GM19351 (cell line): Measurements from ENCODE around the gene PPP3R1.

ENCODE experiments used
- ATAC-seq: cut with Tn5 transposase; IDR thresholded peaks from one replicate; pipeline ENCODE4 v1.9.1; 2021; ENCODE audit warnings: mild to moderate bottlenecking, moderate library complexity; ENCODE audit not compliant: unreplicated experiment

PPP3R1 gene

DNA sequence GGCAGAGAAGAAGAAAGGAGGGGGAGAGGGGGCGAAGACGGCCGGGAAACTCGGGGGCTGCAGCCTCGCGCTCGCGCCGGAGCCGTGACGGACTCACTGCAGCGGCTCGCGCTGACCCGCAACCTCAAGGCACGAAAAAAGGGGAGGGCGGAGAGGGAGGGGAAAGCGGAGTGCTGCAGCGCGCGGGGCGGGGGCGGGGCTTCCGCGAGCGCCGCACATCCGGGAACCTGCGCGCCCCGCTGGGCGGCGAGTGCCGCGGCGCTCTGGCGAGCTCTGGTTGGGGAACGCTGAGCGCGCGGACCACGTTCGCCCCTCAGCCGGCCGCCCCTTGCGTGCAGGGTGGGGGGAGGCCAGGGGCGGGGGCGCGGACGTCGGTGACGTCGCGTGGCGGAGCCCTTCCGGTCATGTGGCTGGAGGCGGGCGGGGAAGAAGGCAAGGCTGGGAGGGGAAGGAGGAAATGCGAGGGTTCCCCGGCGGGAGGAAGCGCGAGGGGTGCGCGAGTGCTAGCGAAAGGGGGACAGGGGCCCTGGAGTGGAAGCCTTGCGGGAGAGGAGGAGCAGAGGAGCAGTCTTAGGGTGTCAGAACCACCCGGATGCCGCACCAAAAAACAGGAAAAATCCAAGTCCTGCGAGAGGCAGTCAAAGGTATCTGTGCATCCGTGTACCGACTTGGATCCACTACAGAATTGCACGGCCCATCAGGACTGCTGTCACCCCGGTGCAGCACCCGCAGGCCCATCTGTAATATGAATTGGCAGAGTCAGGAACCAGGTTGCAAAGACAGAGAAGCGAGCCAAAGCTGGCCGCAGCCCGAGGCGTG is at the start of gene PPP3R1:
Gene PPP3R1 (minus strand): TSS at position 133 of the 819 bp plus-strand sequence. CDS start 405 bp downstream, outside the sequence.
- peak; percentile 77 for ATAC-seq

- ATAC-seq, result peak; percentile 87
Observed at GRCh38 chr2:68295516-68295915, 43.2 kb upstream of the PPP3R1 start.

DNA sequence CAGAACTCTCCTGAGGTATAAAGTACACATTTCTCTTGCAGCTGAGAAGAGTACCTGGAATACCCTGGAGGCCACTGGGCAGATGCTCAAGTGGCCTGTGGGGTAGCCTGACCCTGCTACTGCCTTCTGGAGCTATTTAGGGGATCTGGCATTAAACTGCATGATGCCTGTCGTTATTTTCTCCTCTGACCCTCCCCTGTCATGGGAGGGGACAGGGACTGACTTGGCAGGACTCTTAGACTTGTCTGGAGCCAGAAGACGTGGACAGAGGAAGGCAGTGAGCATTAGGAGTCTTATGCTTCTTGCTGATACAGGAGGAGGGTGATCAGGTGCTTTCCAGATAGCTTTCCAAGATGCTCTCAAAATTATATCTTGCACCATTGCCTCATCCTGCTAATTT is 42.6 kb upstream of the PPP3R1 start:
- ATAC-seq, result no peak

GRCh38 chr2:68294187-68294586 is 41.9 kb upstream of the PPP3R1 start:
- ATAC-seq, result no peak

GRCh38 chr2:68293755-68294154 is 41.4 kb upstream of the PPP3R1 start:
- no peak for ATAC-seq

- ATAC-seq, result no peak
Observed at GRCh38 chr2:68293024-68293423, 40.7 kb upstream of the PPP3R1 start.

DNA sequence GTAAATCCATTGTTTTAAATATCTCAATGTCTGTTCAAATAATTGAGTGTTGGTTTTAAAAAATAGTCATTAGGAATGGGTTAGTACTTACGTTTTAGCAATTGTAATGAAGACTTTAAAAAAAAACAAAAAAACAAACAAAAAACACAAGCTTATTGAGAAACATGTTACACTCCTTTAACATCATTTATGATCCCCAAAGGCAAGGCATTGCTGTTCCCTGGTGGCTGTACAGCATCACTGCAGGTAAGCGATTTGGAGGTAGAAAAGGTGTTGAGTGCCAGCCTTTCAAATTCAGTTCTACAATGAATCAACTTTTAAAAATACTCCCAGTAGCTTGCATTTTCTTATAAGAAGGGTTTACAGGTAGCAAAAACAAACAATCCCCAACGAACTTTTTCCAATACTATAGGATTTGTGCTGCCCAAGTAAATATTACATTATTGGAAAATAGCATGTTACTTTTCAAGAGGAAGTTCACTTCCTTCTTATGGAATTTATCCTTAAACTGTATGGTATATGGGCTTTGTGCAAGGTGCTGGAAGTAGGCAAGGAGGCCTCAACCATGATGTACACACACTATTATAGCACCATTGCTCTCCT is 39.9 kb upstream of the PPP3R1 start:
- ATAC-seq, result peak; percentile 71

GRCh38 chr2:68291314-68291713 is 39.0 kb upstream of the PPP3R1 start:
- no peak for ATAC-seq

GRCh38 chr2:68290901-68291300 is 38.6 kb upstream of the PPP3R1 start:
- no peak for ATAC-seq

DNA sequence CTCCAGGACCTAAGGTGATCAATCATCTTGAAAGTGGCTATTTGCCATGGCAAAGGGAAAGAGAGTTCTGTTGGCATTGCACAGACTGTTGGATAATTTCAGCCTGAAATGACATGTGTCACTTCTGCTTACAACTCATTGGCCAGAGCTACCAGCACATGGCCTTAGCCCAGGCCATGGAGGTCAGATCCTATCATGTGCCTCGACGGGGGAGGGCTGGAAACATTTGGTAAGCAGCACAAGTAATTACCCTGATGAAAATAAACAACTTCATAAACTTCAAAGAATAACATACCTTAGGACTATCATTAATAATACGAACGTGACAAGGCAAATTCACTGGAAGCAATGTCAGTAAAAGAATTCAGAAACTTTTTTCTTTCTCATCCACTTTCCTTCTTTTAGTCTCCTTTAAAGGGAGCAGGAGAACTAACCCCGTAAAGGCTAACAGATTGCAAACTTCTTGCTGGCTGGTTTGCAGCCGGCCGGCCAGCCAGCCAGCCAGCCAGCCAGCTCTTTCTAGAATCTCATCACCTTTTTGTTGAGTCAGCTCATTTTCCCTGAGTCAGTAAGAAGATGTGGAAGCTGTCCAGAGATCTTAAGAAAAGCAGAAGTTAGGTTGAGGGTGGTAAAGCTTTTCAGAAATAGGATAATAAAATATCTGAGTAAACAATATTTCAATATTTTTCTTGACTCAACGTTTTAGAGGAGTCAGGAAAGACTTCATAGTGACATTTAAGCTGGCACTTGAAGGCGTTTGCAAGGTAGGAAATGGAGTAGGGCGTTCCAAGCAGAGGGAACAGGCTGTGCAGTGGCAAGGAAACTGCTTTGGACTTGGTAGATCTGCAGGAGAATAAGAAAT is 35.5 kb upstream of the PPP3R1 start:
- ATAC-seq, result no peak

GRCh38 chr2:68284896-68285295 is 32.6 kb upstream of the PPP3R1 start:
- ATAC-seq, result no peak

GRCh38 chr2:68283419-68283812 is 31.1 kb upstream of the PPP3R1 start:
- no peak for ATAC-seq

GRCh38 chr2:68282811-68283418 is 30.6 kb upstream of the PPP3R1 start:
- ATAC-seq, result peak; percentile 73

DNA sequence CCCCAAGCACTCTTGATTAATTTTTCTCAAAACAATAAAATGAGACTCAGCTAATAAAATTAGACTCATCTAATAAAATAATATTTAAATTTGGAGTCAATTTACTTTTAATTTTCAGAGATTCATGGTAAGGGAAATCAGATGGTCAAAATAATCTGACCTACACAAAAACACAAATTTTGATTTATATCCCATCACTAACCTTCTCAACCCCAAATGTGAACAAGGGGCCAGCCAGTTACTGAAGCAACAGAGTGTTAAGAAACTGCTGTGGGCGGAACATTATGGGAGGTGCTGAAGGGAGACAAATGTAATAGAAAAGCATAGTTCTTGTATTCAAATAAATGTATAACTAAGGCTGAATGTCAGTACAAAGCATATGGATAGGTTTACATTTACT is 28.5 kb upstream of the PPP3R1 start:
- no peak for ATAC-seq

DNA sequence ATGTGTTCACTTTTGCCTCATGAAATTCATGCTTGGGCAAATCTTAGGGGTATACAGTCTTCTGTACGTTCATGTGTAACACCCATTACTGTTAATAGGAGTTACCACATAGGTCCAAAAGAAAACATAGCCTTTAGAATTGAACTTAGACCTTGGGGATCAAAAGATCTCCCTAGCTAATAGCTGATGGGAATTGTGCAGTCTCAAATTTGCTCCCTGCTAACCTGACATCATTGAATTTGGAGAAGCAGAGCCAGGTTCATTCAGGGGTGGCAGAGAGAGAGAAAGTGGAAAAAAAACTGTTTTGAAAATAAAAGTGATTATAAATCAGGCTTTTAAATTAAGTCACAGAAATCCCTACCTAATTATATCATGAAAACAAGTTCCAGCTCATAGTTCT is 28.0 kb upstream of the PPP3R1 start:
- no peak for ATAC-seq

DNA sequence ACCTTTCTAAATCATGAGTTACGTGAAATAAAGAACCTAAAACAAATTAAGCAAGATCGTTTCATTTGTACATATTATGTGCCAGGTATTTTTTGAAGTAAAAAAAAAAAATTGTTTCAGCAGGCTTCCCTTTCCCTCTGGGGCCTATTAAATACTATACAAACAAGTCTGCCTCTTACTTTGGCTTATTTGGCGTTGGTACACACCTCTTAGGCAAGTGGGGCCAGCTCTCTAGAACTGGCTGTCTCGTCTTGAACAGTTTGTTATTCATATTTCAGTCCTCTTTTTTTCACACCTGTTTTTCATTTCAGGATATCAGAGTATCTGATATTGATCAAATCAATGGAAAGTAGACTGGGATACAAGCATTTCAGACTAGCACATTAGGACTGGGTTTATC is 27.4 kb upstream of the PPP3R1 start:
- no peak for ATAC-seq

DNA sequence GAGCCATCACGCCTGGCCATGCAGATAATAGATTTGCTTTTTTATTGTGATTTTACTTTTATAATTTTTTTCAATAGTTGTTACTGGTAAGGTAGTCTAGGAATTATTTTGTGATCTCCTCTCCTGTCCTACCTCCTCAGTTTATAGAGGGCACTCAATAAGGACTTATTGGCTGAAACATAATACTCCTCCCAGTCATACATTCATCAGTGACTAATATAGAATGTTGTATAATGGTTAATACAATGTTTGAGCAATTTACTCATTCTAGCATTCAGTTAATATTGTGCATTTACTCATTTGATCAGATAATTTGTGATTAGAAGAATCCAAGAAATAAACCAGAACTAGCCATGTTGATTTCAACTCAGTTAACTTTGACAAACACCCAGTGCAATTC is 25.8 kb upstream of the PPP3R1 start:
- ATAC-seq, result no peak

- ATAC-seq, result no peak
Observed at GRCh38 chr2:68274022-68274421, 21.7 kb upstream of the PPP3R1 start.

- no peak for ATAC-seq
Observed at GRCh38 chr2:68272246-68272994, 20.1 kb upstream of the PPP3R1 start.

DNA sequence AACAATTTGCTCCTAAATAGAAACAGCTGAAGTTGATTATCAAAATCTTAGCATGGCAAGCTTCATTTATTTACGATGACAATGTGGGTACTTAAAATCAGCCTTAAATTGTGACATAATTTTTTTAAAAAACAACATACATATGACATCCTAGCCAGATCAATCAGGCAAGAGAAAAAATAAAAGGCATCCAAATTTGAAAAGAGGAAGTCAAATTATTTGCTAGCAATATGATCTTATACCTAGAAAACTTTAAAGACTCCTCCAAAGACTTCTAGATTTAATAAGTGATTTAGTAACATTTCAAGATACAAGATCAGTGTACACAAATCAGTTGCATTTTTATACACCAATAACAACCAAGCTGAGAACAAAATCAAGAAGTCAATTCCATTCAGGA is 14.3 kb upstream of the PPP3R1 start:
- ATAC-seq, result no peak
